Amygdala (tissue), 56 donors: ENCODE data around the gene RHOB.
"Not testable (repeated sequence)": the region's sequence is repeated elsewhere in the genome, so short reads cannot be mapped to it uniquely, and the experiment has no call there.

Experiments
- DNase-seq, 56 donors: peaks; one replicate each; lab custom pipeline; 2025; lab: John Stamatoyannopoulos, UW

Gene RHOB

DNA sequence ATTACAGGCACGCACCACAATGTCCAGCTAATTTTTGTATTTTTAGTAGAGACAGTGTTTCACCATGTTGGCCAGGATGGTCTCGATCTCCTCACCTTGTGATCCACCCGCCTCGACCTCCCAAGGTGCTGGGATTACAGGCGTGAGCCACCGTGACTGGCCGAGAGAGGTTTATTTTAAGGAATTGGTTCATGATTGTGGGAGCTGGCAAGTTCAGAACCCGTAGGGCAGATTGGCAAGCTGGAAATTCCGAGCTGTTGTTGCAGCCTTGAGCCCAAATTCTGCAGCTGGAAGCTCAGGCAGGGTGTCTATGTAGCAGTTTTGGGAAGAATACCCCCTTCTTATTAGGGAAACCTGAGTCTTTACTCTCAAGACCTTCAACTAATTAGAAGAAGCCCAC is 11.4 kb upstream of the RHOB start:
- not testable (repeated sequence) for DNase-seq

DNA sequence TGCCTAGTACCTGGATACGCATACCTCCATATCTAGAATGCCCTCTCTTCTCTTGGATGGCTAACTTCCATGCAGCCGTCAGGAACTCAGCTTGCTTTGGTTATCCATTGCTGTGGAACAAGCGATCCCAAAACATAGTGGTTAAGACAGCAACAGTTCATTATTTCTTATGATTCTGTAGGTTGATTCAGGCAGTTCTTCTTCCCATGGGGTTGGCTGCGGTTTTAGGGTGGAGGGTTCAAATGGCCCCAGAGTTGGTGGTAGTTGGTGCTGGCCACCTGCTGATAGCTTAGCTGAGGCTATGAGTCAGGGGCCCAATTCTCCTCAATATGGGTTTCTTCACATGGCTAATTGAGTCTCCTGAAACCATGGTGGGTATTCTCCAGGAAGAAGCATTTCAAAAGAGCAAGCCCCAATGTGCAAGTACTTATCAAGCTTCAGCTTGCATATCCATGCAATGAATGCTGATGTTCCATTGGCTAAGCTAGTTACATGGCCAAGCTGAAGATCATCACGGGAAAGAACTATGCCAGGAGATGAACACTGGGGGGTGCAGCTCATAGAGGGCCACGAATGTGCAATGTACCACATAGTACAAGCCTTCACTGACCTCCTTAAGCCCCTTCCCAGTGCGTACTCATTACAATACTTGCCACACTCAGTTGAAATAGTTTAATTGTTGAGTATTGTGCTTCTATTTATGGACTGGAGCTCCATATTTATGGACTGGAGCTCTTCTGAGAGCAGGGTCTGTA is 10.0 kb upstream of the RHOB start:
- no peak for DNase-seq

DNA sequence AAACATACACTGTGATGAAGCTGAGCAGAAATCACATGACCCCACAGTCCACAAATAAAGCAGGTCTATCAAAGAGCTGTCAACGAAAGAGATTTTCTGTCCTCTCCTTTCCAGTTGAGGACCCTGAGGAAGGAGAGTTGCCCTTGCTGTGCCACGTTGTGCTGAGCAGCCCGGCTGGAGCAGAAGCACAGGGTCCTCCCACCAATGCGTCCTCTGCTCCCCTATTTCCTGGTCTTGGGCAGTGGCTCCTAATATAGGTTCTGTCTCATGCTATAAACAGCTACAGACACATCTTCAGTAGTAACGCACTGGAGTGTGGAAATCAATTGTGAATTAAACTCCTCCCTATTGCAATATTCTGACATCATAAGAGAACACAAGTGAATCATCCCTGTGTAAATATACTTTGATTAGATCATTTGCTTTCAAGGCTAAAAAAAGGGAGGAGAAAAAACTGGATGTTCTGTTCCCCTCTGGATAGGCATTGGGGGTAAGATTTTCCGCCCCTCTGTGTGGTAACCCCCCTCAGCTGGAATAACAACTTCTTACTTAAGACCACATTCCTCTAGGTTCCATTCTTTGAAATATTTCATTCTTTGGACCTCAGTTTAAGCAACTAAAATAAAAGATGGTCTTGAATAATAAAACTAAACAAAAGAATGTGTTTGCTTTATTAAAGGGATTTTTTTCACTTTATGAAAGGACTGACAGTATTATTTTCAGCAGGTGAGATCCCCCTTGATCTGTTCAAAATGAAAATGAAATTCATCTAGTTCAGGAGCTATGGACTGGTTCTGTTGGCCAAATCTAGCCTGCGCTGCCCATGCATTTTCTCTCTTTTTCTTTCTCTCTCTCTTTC is 8.3 kb upstream of the RHOB start:
- peak in 1 of 56 donors; percentile 8 for DNase-seq

DNA sequence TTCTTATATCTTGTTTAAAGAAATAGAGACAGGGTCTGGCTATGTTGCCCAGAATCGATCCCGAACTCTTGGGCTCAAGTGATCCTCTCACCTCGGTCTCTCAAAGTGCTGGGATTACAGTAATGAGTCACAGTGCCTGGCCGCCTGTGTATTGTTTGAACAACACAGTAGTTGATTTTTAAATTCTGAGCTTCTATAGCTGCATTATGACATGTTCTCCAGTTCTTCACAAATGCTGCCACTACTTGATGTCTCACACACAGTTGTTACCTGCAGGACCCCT is 7.7 kb upstream of the RHOB start:
- no peak for DNase-seq

DNA sequence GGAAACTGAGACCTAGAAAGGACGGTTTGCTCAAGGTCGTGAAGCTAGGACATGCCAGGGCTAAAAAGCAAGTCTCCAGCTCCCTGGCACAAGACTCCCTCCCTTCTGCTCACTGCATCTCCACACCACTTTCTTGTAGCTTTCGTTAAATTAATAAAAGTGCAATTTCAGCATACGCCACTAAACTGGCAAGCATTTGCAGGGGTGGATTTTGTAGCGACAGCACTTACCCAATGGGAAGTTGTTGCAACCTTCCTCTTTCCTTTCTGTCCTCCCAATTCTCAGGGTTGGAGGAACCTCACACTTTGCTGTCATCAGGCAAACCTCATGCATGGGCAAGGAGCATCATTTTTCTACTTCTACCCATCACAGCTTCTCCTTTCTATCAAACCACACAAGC is 7.4 kb upstream of the RHOB start:
- peak in 2 of 56 donors; percentile 35 to 47 for DNase-seq

DNA sequence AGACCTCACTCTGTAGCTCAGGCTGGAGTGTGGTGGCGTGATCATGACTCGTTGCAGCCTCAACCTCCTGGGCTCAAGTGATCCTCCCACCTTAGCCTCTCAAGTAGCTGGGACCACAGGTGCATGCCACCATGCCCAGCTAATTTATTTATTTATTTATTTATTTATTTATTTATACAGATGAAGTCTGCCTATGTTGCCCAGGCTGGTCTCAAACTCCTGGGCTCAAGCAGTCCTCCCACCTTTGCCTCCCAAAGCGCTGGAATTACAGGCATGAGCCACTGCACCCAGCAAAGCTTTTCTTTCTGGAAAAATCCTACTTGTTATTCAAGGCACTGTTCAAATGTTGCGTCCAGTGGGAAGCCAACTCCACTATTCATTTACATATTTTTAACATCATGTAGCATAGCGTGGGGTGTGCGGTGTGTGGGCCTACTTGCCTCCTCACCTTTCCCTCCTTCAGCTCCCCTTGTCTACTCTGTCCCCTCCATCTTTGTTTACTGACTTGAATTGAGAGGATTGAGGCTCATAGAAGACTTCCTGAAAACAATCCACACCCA is 6.8 kb upstream of the RHOB start:
- DNase-seq: no peak

DNA sequence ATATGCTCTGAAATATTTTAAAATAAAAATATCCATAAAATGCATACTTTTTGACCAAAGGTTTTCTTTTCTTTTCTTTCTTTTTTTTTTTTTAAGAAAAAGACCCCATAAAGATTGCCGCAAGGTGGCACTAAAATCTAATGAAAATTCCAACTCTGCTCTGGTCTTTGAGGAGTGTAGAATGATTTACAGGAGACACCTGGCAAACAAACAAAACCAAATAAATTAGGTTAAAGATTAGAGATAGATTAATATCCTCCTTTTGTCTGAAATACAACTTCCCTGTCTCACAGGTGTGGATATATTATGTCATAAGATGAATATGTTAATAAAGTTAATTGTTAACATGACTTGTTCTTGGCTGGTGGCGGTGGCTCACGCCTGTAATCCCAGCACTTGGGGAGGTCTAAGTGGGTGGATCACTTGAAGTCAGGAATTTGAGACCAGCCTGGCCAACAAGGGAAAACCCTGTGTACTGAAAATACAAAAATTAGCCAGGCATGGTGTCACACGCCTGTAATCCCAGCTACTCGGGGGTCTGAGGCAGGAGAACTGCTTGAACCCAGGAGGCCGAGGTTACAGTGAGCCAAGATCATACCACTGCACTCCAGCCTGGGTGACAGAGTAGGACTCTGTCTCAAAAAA is 3.5 kb upstream of the RHOB start:
- peak in 2 of 56 donors; percentile 8 to 45 for DNase-seq

DNA sequence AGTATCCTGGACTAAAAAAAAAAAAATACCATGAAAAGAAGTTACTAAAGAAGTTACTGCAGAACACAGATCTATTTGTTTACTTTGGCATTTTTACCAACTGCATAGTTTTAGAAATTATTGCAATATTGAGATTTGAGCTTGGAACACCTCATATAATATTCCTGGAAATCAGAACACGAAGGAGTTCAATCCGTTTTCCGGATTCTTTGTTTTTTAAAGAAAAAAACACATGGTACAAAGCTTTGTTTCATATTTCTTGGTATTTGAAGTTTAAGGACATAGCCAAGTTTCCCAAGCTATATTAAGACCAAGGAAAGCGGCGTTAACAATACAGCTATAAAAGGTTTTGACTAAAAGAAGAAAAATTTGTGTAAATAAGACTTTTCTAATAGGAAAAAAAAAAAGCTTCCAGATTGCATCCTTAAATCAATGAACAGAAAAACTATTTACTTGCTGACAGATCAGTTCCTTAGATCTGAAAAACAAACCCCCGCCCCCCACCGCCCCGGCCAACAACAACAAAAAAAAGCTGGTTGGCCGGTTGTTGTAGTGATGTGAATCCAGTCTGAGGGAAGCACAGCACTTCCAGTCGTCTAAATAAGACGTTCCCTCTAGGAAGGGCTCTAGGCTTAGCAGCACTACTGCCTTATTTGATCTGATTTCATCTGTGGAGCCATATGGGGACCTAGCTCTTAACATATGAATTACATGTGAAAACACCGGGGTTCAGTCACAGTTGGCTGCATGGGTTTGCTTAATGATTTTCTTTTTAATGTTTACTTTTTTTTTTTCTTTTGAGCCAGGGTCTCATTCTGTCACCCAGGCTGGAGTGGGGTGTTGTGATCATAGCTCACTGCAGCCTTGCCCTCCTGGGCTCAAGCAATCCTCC is 2.5 kb upstream of the RHOB start:
- peak in 3 of 56 donors; percentile 8 to 26 (median 18) for DNase-seq

DNA sequence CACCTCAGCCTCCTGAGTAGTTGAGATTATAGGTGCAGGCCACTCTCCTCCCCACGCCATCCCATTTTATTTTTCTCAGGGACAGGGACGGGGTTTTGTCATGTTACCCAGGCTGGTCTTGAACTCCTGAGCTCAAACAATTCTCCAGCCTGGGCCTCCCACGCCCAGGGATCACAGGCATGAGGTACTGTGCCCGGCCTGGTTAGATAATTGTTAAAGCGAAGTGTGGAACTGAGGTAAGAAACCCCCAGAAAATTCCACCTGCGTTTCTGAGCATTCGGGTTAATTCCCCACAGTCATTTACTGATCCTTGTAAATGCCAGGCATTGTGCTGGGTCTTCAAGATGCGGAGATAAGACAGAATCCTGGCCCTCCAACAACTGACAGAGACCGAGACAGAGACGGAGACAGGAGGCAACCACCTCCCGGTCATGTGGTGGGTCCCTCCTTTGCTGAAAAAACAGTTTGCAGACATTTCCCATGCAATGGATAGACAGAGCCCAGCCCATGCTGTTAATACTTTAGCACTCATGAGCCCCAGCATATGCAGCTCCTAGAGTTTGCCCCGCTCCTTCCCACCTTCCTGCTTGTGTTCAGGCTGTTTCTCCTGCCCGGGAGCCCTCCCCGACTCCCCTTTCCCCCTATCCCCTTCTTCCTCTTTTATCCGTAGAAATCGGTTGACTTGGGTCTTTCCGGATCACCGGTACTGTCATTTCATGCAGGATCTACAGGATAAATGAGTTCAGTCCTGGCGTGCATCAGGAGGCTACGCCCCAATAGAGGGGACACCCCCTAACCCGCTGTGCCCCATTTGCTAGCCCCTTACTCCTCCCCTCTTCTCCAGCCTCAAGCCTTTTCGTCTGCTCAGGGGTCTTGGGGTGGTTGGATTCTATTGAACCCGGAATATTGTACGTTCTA is 1.6 kb upstream of the RHOB start:
- DNase-seq: no peak

DNA sequence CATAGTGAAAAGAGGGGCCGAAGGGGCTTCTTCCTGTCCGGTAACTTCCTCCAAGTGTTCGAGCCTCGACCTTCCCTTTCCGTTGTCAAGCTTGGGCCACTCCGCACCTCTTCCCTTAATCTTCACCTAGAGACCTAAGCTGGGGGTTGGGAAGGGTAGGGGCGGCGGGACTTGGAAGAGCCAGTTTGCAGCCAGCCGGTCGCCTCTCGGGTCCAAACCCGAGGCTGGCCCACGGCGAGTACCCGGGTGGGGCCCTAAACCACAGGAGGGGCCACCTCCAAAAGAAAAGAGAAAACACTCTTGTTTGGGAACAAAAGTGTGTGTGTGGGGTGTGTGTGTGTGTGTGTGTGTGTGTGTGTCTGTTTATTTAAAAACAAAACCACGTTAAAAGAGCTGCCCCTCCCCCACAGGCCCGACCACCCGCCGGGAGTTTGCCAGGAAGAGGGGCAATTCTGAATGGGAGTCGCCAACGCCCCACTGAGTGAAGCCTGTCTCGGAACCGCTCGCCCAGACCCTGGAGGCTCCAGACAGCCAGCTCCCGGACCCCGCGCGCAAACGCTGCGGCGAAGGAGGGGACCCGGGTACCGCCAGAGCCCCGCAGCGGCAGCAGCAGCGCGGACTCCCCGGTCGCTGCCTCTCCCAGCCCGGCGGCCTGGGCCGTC is 488 bp upstream of the RHOB start:
- peak in 1 of 56 donors; percentile 57 for DNase-seq

DNA sequence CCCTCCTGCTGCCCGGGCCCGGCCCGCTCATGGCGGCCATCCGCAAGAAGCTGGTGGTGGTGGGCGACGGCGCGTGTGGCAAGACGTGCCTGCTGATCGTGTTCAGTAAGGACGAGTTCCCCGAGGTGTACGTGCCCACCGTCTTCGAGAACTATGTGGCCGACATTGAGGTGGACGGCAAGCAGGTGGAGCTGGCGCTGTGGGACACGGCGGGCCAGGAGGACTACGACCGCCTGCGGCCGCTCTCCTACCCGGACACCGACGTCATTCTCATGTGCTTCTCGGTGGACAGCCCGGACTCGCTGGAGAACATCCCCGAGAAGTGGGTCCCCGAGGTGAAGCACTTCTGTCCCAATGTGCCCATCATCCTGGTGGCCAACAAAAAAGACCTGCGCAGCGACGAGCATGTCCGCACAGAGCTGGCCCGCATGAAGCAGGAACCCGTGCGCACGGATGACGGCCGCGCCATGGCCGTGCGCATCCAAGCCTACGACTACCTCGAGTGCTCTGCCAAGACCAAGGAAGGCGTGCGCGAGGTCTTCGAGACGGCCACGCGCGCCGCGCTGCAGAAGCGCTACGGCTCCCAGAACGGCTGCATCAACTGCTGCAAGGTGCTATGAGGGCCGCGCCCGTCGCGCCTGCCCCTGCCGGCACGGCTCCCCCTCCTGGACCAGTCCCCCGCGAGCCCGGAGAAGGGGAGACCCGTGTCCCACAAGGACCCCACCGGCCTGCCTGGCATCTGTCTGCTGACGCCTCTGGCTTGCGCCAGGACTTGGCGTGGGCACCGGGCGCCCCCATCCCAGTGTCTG is 767 bp downstream of the RHOB start:
- DNase-seq: peak in 38 of 56 donors; percentile 13 to 88 (median 56)

DNA sequence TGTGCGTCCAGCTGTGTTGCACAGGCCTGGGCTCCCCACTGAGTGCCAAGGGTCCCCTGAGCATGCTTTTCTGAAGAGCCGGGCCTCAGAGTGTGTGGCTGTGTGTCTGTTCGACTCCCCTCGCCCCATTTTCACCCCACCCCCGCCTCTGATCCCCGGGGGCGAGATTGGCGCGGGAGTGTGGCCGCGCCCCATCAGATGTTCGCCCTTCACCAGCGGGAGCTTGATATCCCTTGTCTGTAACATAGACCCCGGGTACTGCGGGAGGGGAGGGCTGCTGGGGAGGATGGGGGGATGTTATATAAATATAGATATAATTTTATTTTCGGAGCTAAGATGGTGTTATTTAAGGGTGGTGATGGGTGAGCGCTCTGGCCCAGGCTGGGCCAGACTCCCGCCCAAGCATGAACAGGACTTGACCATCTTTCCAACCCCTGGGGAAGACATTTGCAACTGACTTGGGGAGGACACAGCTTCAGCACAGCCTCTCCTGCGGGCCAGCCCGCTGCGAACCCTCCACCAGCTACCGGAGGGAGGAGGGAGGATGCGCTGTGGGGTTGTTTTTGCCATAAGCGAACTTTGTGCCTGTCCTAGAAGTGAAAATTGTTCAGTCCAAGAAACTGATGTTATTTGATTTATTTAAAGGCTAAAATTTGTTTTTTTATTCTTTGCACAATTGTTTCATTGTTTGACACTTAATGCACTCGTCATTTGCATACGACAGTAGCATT is 1.5 kb downstream of the RHOB start:
- DNase-seq: peak in 21 of 56 donors; percentile 15 to 70 (median 37)

DNA sequence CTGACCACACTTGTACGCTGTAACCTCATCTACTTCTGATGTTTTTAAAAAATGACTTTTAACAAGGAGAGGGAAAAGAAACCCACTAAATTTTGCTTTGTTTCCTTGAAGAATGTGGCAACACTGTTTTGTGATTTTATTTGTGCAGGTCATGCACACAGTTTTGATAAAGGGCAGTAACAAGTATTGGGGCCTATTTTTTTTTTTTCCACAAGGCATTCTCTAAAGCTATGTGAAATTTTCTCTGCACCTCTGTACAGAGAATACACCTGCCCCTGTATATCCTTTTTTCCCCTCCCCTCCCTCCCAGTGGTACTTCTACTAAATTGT is 2.1 kb downstream of the RHOB start:
- DNase-seq: no peak

DNA sequence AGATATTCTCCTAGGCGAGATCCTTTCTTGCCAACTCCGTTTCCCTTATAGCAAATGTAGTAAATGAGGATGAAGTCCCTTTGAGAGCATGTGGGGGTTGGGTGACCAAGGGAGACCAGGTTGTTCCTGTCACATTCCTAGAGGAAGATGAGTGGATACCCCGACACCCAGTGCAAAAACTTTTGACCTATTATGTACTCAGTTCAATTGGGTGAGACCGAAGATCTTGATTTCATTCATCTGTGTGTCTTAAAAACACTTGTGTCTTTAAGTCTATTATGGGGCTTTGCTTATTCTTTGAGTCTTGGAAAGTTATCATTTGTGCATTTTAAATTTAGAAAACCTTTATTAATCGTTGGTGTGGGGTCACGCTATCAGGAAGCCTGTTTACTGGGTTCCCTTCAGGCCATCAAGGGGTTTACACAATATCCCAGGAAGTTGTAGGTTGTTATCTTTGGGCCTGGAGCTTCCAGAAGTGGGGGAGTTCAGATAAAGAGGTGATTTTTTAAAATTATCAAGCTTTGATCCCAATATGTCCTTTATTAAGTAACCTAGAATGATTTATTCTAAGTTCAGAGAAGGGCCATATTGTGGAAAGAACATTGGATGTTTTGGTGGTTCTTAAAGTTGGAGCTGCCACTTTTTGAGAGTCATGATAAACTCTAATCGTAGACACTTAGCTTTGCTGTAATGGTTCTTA is 2.8 kb downstream of the RHOB start:
- peak in 3 of 56 donors; percentile 14 to 19 (median 15) for DNase-seq

DNA sequence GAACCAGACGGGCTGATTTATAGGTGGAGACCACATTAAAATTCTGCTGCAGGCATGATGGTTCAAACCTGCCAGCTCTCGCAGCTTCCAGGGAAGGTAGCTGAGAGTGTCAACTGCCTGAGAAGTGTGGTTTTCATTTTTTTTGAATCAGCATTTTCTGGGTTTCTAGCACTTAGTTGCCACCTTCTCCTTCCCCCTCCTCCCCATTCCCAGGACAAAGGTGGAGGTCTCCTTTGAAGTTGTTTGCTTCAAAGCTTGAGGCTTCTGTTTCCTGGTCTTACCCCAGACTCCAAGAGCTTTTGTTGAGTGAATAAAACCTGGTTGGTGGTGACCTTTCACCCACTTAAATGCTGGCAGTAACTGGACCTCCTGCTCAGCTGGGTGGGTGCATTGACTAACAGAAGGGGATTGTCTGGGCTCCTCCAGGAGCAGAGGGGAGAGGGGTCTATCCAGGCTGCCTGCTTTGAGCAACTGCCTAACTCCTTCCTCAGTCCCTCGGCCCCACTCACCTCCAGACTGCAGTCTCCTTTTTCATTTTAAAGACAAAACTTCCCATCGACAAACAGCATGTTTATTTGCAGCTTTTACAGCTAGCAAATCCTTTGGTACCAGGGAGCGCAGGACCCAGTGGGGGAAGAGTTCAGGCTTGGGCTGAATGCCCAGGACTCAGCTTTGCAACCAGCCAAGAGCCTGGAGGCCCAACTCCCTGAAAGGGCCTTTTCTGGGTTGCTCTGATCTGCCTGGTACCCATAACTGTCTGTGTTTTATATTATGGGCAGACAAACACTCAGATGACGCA is 3.5 kb downstream of the RHOB start:
- peak; percentile 31 to 93 (median 80) for DNase-seq

DNA sequence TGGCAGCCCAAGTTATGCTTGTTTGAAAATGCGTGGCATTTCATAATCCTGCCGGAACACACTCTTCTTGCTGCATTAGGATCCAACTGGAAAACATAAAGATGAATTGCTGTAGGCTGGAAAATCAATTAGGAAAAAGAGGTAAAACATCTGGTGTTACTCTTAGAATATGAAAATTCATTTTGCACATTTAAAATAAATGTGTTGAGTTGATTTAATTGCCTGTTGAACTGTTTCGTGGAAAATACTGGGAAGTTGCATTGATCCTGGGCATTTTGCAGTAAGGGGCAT is 4.1 kb downstream of the RHOB start:
- DNase-seq: no peak
